Subcutaneous adipose tissue (tissue), 4 donors: ENCODE measurements around the gene ST3GAL3. TPM values are rescaled to one million over a fixed set of nuclear protein-coding genes. Genes with fewer than 3 reads are reported as not detected.

ENCODE experiments used
- CTCF ChIP-seq: fragments of 450-650 bp; IDR thresholded peaks from one replicate; pipeline ENCODE4 v1.5.1; 2016; ENCODE audit warnings: low read depth, mild to moderate bottlenecking, control low read depth, antibody characterized with exemption, moderate library complexity
- total RNA-seq, 4 donors: library from RNA; depleted of rRNA; stranded (reverse); fragments of >200 nt; gene quantifications; one replicate each; pipeline ENCODE4 v1.1.0, GENCODE V29; 2016

Gene ST3GAL3
- total RNA-seq, 4 donors from 2014 or later = 13.1 to 36.7 (median 19.0) TPM

- TF ChIP-seq CTCF = no peak
Measured at GRCh38 chr1:43971336-43971980, 264.1 kb downstream of the ST3GAL3 start.

GRCh38 chr1:43973981-43974442 lies 266.7 kb downstream of the ST3GAL3 start:
- TF ChIP-seq CTCF = no peak

- no peak for TF ChIP-seq CTCF
Measured at GRCh38 chr1:43974443-43975248, 267.3 kb downstream of the ST3GAL3 start, which contains the start of gene ATP6V0B. ATP6V0B (plus strand) TSS chr1:43974960; CDS start chr1:43975041, 81 bp downstream.

DNA sequence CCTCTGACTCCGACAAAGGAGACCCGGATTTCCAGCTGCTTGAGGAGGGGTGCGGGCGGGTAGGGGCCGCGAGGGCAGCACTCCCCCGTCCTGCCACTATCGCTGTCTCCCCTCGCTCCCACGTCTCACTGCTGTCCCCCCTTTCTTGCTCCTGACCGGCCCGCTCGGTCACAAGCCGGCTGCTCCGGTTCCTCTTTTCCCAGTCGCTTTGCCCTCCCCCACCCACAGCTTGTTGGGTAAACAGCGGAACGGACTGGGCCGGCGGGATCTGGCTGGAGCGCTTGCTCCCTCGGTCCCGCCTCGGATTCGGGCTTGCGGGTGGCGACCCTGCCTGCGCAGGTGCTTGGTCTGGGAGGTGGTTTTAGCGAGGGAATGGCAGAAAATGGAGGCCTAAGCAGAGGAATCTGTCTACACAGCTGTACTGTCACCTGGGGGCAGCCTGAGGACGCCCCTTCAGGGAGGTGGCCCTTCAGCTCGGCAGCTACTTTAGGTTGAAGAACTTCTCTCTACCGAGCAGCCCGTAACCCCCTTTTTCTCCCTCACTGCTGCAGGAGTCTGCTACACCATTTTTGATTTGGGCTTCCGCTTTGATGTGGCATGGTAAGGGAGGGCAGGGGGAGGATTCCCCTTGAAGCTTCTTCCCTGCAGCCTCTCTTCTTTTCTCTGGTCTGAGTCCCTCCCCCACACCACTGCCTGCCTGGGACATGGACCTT lies 268.1 kb downstream of the ST3GAL3 start:
- TF ChIP-seq CTCF = no peak

DNA sequence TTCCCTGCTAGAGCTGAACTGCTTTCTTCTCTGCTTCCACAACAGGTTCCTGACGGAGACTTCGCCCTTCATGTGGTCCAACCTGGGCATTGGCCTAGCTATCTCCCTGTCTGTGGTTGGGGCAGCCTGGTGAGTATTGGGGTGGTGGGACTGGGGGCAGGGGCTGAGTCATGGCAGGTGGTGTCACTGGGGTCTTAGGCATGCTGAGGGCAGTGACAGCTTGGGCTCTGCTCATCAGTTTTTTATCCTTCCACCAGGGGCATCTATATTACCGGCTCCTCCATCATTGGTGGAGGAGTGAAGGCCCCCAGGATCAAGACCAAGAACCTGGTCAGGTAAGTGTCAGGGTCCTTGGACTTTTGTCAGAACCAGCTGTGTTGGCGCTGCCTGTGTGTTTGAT lies 268.7 kb downstream of the ST3GAL3 start:
- no peak for TF ChIP-seq CTCF

DNA sequence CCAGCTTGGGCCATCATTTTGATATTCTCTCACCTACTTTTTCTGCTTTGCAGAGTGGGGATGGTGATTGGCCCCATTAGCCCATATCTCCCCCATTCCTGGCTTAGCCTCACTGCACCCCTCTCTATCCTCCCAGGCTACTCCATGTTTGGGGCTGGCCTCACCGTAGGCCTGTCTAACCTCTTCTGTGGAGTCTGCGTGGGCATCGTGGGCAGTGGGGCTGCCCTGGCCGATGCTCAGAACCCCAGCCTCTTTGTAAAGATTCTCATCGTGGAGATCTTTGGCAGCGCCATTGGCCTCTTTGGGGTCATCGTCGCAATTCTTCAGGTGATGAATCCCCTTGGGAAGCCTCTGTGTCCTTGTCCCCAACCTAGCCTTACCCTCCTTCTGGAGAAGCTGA lies 269.6 kb downstream of the ST3GAL3 start:
- no peak for TF ChIP-seq CTCF
